ENCODE measurements around the gene UNC119. TPM values are rescaled to one million over a fixed set of nuclear protein-coding genes. Genes with fewer than 3 reads are reported as not detected.

Gene UNC119
- total and polyA plus RNA-seq, 2 of the 13 experiments (the other 11 are each of a cell fraction or from before 2014, with no cell fraction given): 10.4 to 63.1 TPM

DNA sequence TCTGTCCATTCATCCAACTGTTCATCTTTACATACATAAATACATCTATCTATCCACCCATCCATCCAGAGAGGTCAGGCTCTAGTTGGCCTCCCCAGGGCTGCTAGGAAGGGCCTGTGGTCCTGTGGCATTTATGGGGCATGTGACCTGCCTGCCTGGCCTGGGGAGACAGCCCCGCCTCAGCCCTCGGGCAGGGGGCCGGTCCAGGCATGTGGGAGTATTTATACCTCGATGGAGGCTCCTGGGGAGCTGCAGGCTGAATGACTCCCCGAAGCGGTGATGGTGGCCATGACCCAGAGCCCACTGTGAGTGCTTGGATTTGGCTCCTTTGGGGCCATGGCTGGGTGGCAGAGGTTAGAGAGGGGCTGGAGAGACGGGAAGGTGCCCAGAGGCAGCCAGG, 38.9 kb downstream of the UNC119 start:
- H4K20me1 ChIP-seq (ENCODE audit: insufficient read depth, low read length): no peaks in the 10 kb centered on the region
- H3K79me2 ChIP-seq (ENCODE audit: insufficient read depth, low read length): no peaks in the 10 kb centered on the region
- H3K4me3 ChIP-seq (replicated peaks in 1 of 3; ENCODE audit: insufficient read depth in 1 of 3, low read depth in 2 of 3, low read length in 3 of 3): no peak overlapping the region
- H3K36me3 ChIP-seq (replicated peaks in 1 of 2; ENCODE audit: control insufficient read depth in 1 of 2, insufficient read depth in 2 of 2, low read length in 2 of 2): no peaks in the 10 kb centered on the region
- peaks cover 7 to 47% of the 10 kb centered on the region in 2 experiments; a peak in 4 of 5 replicates for H3K27me3 ChIP-seq (ENCODE audit: control insufficient read depth in 1 of 2, insufficient read depth in 2 of 2, low read length in 2 of 2)
- intact Hi-C loops (cut with micrococcal nuclease; ENCODE audit: unreplicated experiment): no loop called here
- WGBS (ENCODE audit: low lambda C conversion rate): 7% methylated on average over 4 of the region's 7 CpGs
- no peaks in the 10 kb centered on the region for H3K4me1 ChIP-seq (ENCODE audit: insufficient read depth, low read length)
- no TSS peak for BruUV-seq (replicated peaks)
- TF ChIP-seq ETV5 (CRISPR knock-in tag; IDR thresholded peaks at IDR 0.05; ENCODE audit: borderline replicate concordance) (no peak), ARNTL (CRISPR knock-in tag; IDR thresholded peaks at IDR 0.05) (no peak), ZNF670 (CRISPR knock-in tag; IDR thresholded peaks at IDR 0.05; ENCODE audit: borderline replicate concordance) (no peak), ZNF275 (CRISPR knock-in tag; IDR thresholded peaks at IDR 0.05; ENCODE audit: borderline replicate concordance) (no peak), NCOA5 (CRISPR knock-in tag; IDR thresholded peaks at IDR 0.05) (no peak), GATAD2A (CRISPR knock-in tag; IDR thresholded peaks at IDR 0.05) (no peak), TP53 (CRISPR knock-in tag; conservative IDR thresholded peaks at IDR 0.05) (no peak), NCOR1 (IDR thresholded peaks at IDR 0.05; ENCODE audit: borderline replicate concordance, low read length) (no peak), ZSCAN20 (CRISPR knock-in tag; IDR thresholded peaks at IDR 0.05; ENCODE audit: borderline replicate concordance) (no peak), CC2D1A (CRISPR knock-in tag; IDR thresholded peaks at IDR 0.05) (no peak), ZNF234 (CRISPR knock-in tag; conservative IDR thresholded peaks at IDR 0.05) (no peak), FOXK1 (CRISPR knock-in tag; IDR thresholded peaks at IDR 0.05; ENCODE audit: borderline replicate concordance, low read depth) (no peak), ZSCAN30 (CRISPR knock-in tag; IDR thresholded peaks at IDR 0.05) (no peak), SRF (IDR thresholded peaks at IDR 0.05; ENCODE audit: low read depth, low read length) (no peak), ZNF251 (CRISPR knock-in tag; IDR thresholded peaks at IDR 0.05) (no peak)
- DNase-seq (ENCODE audit: low spot score) (no peak), FAIRE-seq (no peak), ATAC-seq (no peak)
- CTCF ChIA-PET (ENCODE audit: low intra/inter-chr PET ratio, low total read pairs): no interaction called here
- no peak overlapping the region for H3K9ac ChIP-seq (ENCODE audit: insufficient read depth, low read depth, low read length)
- no peak overlapping the region for H3K4me2 ChIP-seq (ENCODE audit: low read depth, low read length)
- POLR2A ChIA-PET: no interaction called here
- H2AFZ ChIP-seq (ENCODE audit: low read length): no peak overlapping the region
- no peak overlapping the region for H3K27ac ChIP-seq (ENCODE audit: extremely low read length, insufficient read depth, low read length)
- in situ Hi-C loops (cut with HindIII; ENCODE audit: extremely low pct_ligation_motif_present, low pct_unique_long_range_greater_than_20kb): no loop called here
- no peaks in the 10 kb centered on the region for H3K9me3 ChIP-seq (ENCODE audit: low read length)
